DND-41 (cell line): ENCODE data around the gene HNRNPUL1.

Experiments
- CTCF ChIP-seq: IDR thresholded peaks from 2 replicates; pipeline ENCODE4 v1.5.1; 2012; ENCODE audit warnings: borderline replicate concordance, low read length, moderate library complexity, mild to moderate bottlenecking; ENCODE audit not compliant: poor library complexity, severe bottlenecking; ENCODE audit errors: extremely low read depth
- EZH2 ChIP-seq: IDR thresholded peaks from 3 replicates; pipeline ENCODE4 v1.6.1; 2012; ENCODE audit warnings: borderline replicate concordance, low read depth, mild to moderate bottlenecking, moderate library complexity, low read length, inconsistent platforms; ENCODE audit not compliant: severe bottlenecking

GRCh38 chr19:41323430-41324125 is 59.4 kb downstream of the HNRNPUL1 start:
- TF ChIP-seq CTCF (no peak), EZH2 (no peak)
